AG10803 (cell line): ENCODE data around the gene ROPN1L.
"Not testable (repeated sequence)": the region's sequence is repeated elsewhere in the genome, so short reads cannot be mapped to it uniquely, and the experiment has no call there.

Experiments used
- DNase-seq: peaks from one replicate; pipeline ENCODE4 v3.0.0; 2010; ENCODE audit warnings: low read depth
- H3K4me3 ChIP-seq: 2 replicates; pipeline ENCODE4 v1.5.1; 2011; ENCODE audit warnings: mild to moderate bottlenecking, low read length, control low read depth
- TF ChIP-seq, protein P1 (sequence below): conservative IDR thresholded peaks from 2 replicates; pipeline ENCODE4 v1.5.1; 2011; ENCODE audit warnings: mild to moderate bottlenecking, low read length, control low read depth, inconsistent platforms

Gene ROPN1L

DNA sequence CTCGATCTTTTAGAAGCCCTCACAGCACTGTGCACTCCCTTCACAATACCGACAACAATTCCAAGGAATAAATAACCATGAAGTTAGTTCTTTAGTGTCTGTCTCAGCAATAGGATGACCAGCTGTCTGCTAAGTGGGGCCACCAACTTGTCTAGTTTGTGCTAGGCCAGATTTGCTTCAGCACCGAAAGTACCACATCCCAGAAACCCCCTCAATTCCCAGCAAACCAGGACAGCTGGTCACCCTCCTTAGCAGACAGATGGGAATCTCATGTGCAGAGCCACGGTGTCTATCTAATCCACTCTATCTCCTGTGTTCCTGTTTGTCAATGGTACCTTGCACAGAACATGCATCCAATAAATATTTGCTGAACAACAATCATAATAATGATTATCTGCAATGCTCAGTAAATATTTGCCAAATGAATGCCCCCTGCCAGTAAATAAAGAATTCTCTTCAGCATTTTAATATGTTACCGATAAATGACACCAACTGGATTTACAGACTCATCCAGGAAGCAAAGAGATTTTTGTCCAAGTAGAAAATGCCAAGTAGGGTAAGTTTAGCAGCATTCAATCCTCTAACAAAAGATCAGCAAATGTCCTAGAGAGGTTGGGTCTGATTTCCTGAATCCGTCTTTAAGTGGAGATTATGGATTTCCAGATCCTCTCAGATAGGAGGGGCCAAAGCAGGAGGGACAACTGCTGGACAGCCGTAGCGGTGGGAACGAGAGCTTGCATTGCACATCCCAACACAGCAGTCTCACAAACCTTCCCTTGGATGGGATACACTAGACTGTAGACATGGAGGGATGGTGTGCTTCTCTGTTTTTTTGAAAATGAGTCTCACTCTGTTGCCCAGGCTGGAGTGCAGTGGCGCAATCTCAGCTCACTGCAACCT is 70.3 kb downstream of the ROPN1L start:
- H3K4me3 ChIP-seq = no peak overlapping the region
- DNase-seq = no peak
- TF ChIP-seq, protein P1, sequence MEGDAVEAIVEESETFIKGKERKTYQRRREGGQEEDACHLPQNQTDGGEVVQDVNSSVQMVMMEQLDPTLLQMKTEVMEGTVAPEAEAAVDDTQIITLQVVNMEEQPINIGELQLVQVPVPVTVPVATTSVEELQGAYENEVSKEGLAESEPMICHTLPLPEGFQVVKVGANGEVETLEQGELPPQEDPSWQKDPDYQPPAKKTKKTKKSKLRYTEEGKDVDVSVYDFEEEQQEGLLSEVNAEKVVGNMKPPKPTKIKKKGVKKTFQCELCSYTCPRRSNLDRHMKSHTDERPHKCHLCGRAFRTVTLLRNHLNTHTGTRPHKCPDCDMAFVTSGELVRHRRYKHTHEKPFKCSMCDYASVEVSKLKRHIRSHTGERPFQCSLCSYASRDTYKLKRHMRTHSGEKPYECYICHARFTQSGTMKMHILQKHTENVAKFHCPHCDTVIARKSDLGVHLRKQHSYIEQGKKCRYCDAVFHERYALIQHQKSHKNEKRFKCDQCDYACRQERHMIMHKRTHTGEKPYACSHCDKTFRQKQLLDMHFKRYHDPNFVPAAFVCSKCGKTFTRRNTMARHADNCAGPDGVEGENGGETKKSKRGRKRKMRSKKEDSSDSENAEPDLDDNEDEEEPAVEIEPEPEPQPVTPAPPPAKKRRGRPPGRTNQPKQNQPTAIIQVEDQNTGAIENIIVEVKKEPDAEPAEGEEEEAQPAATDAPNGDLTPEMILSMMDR = no peak

GRCh38 chr5:10513501-10514442 is 72.1 kb downstream of the ROPN1L start:
- TF ChIP-seq, protein P1 = no peak
- H3K4me3 ChIP-seq = no peak overlapping the region
- peak; percentile 96 for DNase-seq

DNA sequence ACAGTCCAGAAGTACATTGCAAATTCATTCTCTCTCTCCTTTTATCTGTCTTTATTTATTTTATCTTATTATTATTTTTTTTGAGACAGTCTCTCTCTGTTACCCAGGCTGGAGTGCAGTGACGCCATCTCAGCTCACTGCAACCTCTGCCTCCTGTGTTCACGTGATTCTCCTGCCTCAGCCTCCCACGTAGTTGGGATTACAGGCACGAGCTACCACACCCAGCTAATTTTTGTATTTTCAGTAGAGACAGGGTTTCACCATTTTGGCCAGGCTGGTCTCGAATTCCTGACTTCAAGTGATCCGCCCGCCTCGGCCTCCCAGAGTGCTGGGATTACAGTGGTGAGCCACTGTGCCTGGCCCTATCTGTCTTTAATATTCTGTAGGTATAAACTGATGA is 72.9 kb downstream of the ROPN1L start:
- not testable (repeated sequence) for DNase-seq, H3K4me3 ChIP-seq
